ENCODE results near the gene MINDY4.

- no peak for TF ChIP-seq CTCF (IDR thresholded peaks at IDR 0.05)
- TF ChIP-seq POLR2A (IDR thresholded peaks at IDR 0.05), result no peak
- TF ChIP-seq POLR2AphosphoS5 (IDR thresholded peaks at IDR 0.05), result no peak
Observed at GRCh38 chr7:30772984-30773383, 1.8 kb downstream of the MINDY4 start.
